Subcutaneous abdominal adipose tissue (tissue), 5 donors: Measurements from ENCODE around the gene PPP1R16B.

Experiments
- H3K27ac ChIP-seq: one replicate; pipeline ENCODE4 v1.7.0; 2013; ENCODE audit warnings: low read depth, mild to moderate bottlenecking, inconsistent platforms, low read length, moderate library complexity
- H3K27me3 ChIP-seq, 5 donors: one replicate each; pipeline ENCODE4 v1.7.0; 2013; ENCODE audit warnings: low read length in 5 of 5, inconsistent platforms in 1 of 5; ENCODE audit not compliant: control insufficient read depth in 5 of 5, insufficient read depth in 4 of 5
- H3K36me3 ChIP-seq, 5 donors: one replicate each; pipeline ENCODE4 v1.7.0; 2013; ENCODE audit warnings: low read length in 5 of 5; ENCODE audit not compliant: control insufficient read depth in 5 of 5, insufficient read depth in 5 of 5
- H3K4me1 ChIP-seq, 5 donors: one replicate each; pipeline ENCODE4 v1.7.0; 2013; ENCODE audit warnings: low read length in 5 of 5, mild to moderate bottlenecking in 3 of 5, moderate library complexity in 1 of 5; ENCODE audit not compliant: control insufficient read depth in 5 of 5, insufficient read depth in 5 of 5
- H3K4me3 ChIP-seq, 5 donors: one replicate each; pipeline ENCODE4 v1.7.0; 2013; ENCODE audit warnings: low read length in 5 of 5, low read depth in 1 of 5
- H3K9ac ChIP-seq, 5 donors: one replicate each; pipeline ENCODE4 v1.7.0; 2013; ENCODE audit warnings: low read length in 5 of 5, mild to moderate bottlenecking in 4 of 5, moderate library complexity in 3 of 5
- H3K9me3 ChIP-seq, 5 donors: one replicate each; pipeline ENCODE4 v1.7.0; 2013; ENCODE audit warnings: low read length in 5 of 5; ENCODE audit not compliant: control insufficient read depth in 5 of 5
- donor health status: healthy.
- donor health status: healthy.
- donor health status: healthy.
- donor health status: healthy.
- donor health status: healthy.

The PPP1R16B gene

DNA sequence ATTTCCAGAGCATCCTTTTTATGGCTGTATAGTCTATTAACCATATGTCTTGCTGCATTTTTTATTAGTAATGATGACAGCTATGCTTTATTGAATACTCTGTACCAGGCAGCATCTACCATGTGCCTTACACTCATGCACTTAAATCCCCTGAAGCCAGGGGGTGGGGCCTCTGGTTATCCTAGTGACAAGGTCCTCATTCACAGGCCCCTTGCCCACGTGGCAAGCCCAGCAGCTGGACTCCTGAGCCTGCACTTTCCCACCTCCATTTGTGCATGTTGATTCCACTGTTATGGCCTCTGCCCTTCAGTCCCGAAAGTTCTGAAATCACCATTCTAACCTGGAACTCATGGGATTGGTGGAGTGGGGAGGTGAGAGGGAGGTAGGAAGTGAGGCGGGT, 35.0 kb upstream of the PPP1R16B start:
- Histone ChIP-seq H3K9me3 (no peaks in the 10 kb centered on the region), H3K4me1 (no peaks in the 10 kb centered on the region), H3K9ac (no peak overlapping the region), H3K27ac (no peak overlapping the region), H3K27me3 (no peaks in the 10 kb centered on the region), H3K4me3 (no peak overlapping the region), H3K36me3 (peaks cover 27 to 92% (median 80%) of the 10 kb centered on the region in 5 donors)

- no peak overlapping the region for H3K9ac ChIP-seq
- no peaks in the 10 kb centered on the region for H3K9me3 ChIP-seq
- peaks cover 24 to 89% (median 76%) of the 10 kb centered on the region in 5 donors for H3K36me3 ChIP-seq
- no peaks in the 10 kb centered on the region for H3K4me1 ChIP-seq
- no peak overlapping the region for H3K27ac ChIP-seq
- no peaks in the 10 kb centered on the region for H3K27me3 ChIP-seq
- no peak overlapping the region for H3K4me3 ChIP-seq
Measured at GRCh38 chr20:38770970-38771369, 34.5 kb upstream of the PPP1R16B start.

- Histone ChIP-seq H3K4me1 (no peaks in the 10 kb centered on the region), H3K27me3 (no peaks in the 10 kb centered on the region), H3K27ac (no peak overlapping the region), H3K36me3 (peaks cover 18 to 82% (median 70%) of the 10 kb centered on the region in 5 donors), H3K4me3 (no peak overlapping the region), H3K9me3 (no peaks in the 10 kb centered on the region), H3K9ac (no peak overlapping the region)
Measured at GRCh38 chr20:38771621-38772020, 33.9 kb upstream of the PPP1R16B start.

DNA sequence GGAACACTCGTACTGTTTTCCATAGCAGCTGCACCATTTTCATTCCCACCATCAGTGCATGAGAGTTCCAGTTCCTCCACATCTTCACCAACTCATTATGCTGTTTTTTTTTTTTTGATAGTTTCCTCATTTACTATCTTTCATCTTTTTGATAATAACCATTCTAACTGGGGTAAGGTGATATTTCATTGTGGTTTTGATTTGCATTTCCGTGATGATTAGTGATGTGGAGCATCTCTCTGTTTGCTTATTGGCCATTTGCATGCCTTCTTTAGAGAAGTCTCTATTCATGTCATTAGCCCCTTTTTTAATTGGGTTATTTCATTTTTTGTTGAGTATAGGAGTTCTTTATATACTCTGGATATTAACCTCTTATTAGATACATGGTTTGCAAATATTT, 31.3 kb upstream of the PPP1R16B start:
- Histone ChIP-seq H3K9ac (no peak overlapping the region), H3K27me3 (no peaks in the 10 kb centered on the region), H3K9me3 (no peaks in the 10 kb centered on the region), H3K4me1 (peaks cover 0 to 7% (median 0%) of the 10 kb centered on the region in 5 donors), H3K4me3 (no peak overlapping the region), H3K36me3 (peaks cover 12 to 61% (median 47%) of the 10 kb centered on the region in 5 donors), H3K27ac (no peak overlapping the region)

- no peak overlapping the region for H3K9ac ChIP-seq
- peaks cover 12 to 41% (median 26%) of the 10 kb centered on the region in 5 donors for H3K36me3 ChIP-seq
- no peaks in the 10 kb centered on the region for H3K27me3 ChIP-seq
- no peak overlapping the region for H3K4me3 ChIP-seq
- H3K4me1 ChIP-seq = peaks cover 0 to 7% (median 0%) of the 10 kb centered on the region in 5 donors
- no peaks in the 10 kb centered on the region for H3K9me3 ChIP-seq
- no peak overlapping the region for H3K27ac ChIP-seq
Measured at GRCh38 chr20:38776363-38776762, 29.1 kb upstream of the PPP1R16B start.

- peaks cover 0 to 9% (median 2%) of the 10 kb centered on the region in 5 donors for H3K36me3 ChIP-seq
Measured at GRCh38 chr20:38779247-38780097, 26.0 kb upstream of the PPP1R16B start.

GRCh38 chr20:38782275-38782674, 23.2 kb upstream of the PPP1R16B start:
- Histone ChIP-seq H3K9ac (no peak overlapping the region), H3K27me3 (no peaks in the 10 kb centered on the region), H3K27ac (no peak overlapping the region), H3K36me3 (no peaks in the 10 kb centered on the region), H3K4me3 (no peak overlapping the region), H3K4me1 (peaks cover 0 to 7% (median 0%) of the 10 kb centered on the region in 5 donors), H3K9me3 (no peaks in the 10 kb centered on the region)

More at GRCh38 chr20:38779247-38780097, 26.0 kb upstream of the PPP1R16B start:
- Histone ChIP-seq H3K9ac (no peak overlapping the region), H3K4me1 (peaks cover 0 to 7% (median 0%) of the 10 kb centered on the region in 5 donors), H3K4me3 (no peak overlapping the region), H3K27me3 (no peaks in the 10 kb centered on the region), H3K27ac (no peak overlapping the region), H3K9me3 (no peaks in the 10 kb centered on the region)

DNA sequence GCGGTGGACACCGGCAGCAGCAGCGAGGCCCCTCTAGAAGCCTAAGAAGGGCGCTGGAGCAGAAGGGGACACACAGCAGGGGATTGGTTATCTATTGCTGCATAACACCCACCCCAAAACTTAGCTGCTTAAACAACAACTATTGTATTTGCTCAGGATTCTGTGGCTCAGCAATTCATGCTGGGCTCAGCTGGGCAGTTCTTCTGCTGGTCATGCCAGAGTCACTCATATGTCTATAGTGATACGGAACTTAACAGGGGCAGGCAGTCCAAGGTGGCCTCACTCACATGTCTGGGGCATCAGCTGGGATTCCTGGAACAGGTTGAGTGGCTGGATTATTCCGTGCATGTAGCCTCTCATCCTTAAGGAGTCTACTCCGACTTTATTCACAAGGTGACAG, 17.6 kb upstream of the PPP1R16B start:
- Histone ChIP-seq H3K4me1 (peaks cover 0 to 3% (median 0%) of the 10 kb centered on the region in 5 donors), H3K36me3 (no peaks in the 10 kb centered on the region), H3K27ac (no peak overlapping the region), H3K9me3 (peaks cover 0 to 12% (median 4%) of the 10 kb centered on the region in 5 donors), H3K9ac (no peak overlapping the region), H3K4me3 (no peak overlapping the region), H3K27me3 (no peaks in the 10 kb centered on the region)

- H3K9me3 ChIP-seq = peaks cover 0 to 12% (median 4%) of the 10 kb centered on the region in 5 donors
- H3K4me1 ChIP-seq = peaks cover 0 to 3% (median 0%) of the 10 kb centered on the region in 5 donors
- H3K27ac ChIP-seq = no peak overlapping the region
- no peaks in the 10 kb centered on the region for H3K36me3 ChIP-seq
- no peak overlapping the region for H3K9ac ChIP-seq
- no peaks in the 10 kb centered on the region for H3K27me3 ChIP-seq
- H3K4me3 ChIP-seq = no peak overlapping the region
Measured at GRCh38 chr20:38789503-38790199, 15.8 kb upstream of the PPP1R16B start.
